Activated T-helper 17 cell treated with anti-CD3 and anti-CD28 coated beads, Interleukin-2, amount 50 U/mL, for 72 hours (primary cell): ENCODE measurements around the gene SUSD1. TPM values are rescaled to one million over a fixed set of nuclear protein-coding genes. Genes with fewer than 3 reads are reported as not detected.
"Not testable (repeated sequence)": the region's sequence is repeated elsewhere in the genome, so short reads cannot be mapped to it uniquely, and the experiment has no call there.

Source experiments
- ATAC-seq: fragments of 150-1000 bp; cut with Tn5 transposase; replicated peaks from 2 replicates; pipeline ENCODE4 v1.10.0; 2021; ENCODE audit warnings: mild to moderate bottlenecking, moderate library complexity
- H3K27ac Mint-ChIP-seq: one replicate; pipeline ENCODE4 v1.8.0; 2022; ENCODE audit warnings: mixed read lengths
- H3K27me3 Mint-ChIP-seq: one replicate; pipeline ENCODE4 v1.8.0; 2022; ENCODE audit warnings: mixed read lengths
- H3K36me3 Mint-ChIP-seq: one replicate; pipeline ENCODE4 v1.8.0; 2022; ENCODE audit warnings: low read depth, mild to moderate bottlenecking, mixed read lengths
- H3K4me1 Mint-ChIP-seq: one replicate; pipeline ENCODE4 v1.8.0; 2022; ENCODE audit warnings: mixed read lengths
- H3K4me3 Mint-ChIP-seq: one replicate; pipeline ENCODE4 v1.8.0; 2022; ENCODE audit warnings: mild to moderate bottlenecking, mixed read lengths
- H3K9me3 Mint-ChIP-seq: one replicate; pipeline ENCODE4 v1.8.0; 2022; ENCODE audit warnings: mixed read lengths
- total RNA-seq, 2 donors: library from RNA; stranded (reverse); gene quantifications; one replicate each; pipeline ENCODE4 v1.2.3, GENCODE V29; 2022

SUSD1 gene
- total RNA-seq, 2 donors from 2014 or later = 1.8 to 6.3 TPM

DNA sequence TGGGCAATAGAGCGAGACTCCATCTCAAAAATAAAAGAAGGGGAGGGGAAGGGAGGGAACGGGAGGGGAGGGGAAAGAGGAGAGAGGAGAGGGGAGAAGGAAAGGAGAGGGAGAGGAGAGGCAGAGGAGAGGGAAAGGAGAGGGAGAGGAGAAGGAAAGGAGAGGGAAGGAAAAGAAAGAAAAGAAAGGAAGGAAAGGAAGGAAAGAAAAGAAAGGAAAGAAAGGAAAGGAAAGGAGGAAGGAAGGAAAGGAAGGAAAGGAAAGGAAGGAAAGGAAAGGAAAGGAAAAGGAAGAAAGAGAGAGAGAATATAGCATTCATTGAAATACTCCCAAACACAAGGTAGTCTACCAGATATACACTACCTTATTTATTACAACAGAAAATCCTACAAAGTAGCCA lies 44.8 kb downstream of the SUSD1 start:
- Mint-ChIP-seq H3K4me1 (no peaks in the 10 kb centered on the region), H3K4me3 (no peak overlapping the region), H3K27me3 (no peaks in the 10 kb centered on the region), H3K9me3 (no peaks in the 10 kb centered on the region), H3K27ac (no peak overlapping the region), H3K36me3 (no peaks in the 10 kb centered on the region)
- ATAC-seq = no peak

DNA sequence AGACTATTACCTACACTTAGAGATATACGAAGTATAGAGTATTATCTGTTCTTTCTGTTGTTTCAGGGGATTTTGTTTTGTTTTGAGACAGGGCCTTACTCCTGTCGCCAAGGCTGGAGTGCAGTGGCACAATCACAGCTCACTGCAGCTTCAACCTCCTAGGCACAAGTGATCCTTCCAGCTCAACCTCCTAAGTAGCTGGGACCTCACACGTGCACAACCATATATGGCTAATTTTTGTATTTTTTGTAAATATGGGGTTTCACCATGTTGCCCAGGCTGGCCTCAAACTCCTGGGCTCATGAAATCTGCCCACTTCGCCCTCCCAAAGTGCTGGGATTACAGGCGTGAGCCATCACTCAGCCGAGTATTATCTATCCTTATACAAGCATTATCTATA lies 45.9 kb downstream of the SUSD1 start:
- no peaks in the 10 kb centered on the region for H3K27me3 Mint-ChIP-seq
- no peaks in the 10 kb centered on the region for H3K36me3 Mint-ChIP-seq
- no peak for ATAC-seq
- peak overlapping the region; percentile 2 for H3K27ac Mint-ChIP-seq
- no peak overlapping the region for H3K4me3 Mint-ChIP-seq
- no peaks in the 10 kb centered on the region for H3K9me3 Mint-ChIP-seq
- H3K4me1 Mint-ChIP-seq = no peaks in the 10 kb centered on the region

DNA sequence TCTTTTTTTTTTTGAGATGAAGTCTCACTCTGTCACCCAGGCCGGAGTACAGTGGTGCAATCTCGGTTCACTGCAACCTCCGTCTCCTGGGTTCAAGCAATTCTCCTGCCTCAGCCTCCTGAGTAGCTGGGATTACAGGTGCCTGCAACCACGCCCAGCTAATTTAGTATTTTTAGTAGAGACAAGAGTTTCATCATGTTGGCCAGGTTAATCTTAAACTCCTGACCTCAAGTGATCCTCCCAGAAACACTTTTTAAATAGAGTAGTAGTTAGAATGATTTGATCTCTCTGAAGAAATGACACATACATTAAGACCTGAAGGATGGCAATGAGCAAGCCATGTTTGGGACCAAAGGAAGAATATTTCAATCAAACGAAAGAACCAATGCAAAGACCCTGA lies 46.7 kb downstream of the SUSD1 start:
- ATAC-seq, H3K9me3 Mint-ChIP-seq: not testable (repeated sequence)

DNA sequence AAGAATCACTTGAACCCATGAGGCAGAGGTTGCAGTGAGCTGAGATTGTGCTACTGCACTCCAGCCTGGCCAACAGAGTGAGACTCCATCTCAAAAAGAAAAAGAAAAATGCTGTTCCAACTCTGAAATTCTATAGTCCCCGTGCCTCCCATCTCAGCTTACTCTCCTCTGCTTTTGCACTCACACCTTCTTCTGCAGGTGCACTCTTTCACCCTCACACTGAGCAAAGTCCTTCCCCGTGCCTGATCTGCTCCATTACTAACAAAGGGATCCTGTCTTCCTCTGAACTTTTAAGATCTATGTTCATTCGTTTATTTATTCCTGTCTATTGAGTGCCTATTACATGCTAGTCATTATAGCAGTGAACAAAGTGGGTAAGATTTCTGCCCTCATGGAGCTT lies 47.8 kb downstream of the SUSD1 start:
- H3K4me1 Mint-ChIP-seq = no peaks in the 10 kb centered on the region
- no peak overlapping the region for H3K27ac Mint-ChIP-seq
- H3K4me3 Mint-ChIP-seq = no peak overlapping the region
- no peaks in the 10 kb centered on the region for H3K27me3 Mint-ChIP-seq
- no peak for ATAC-seq
- H3K36me3 Mint-ChIP-seq = peaks cover 11% of the 10 kb centered on the region
- no peaks in the 10 kb centered on the region for H3K9me3 Mint-ChIP-seq

More for the DNA sequence above, 46.7 kb downstream of the SUSD1 start:
- H3K27me3 Mint-ChIP-seq, H3K4me1 Mint-ChIP-seq, H3K27ac Mint-ChIP-seq, H3K4me3 Mint-ChIP-seq, H3K36me3 Mint-ChIP-seq: not testable (repeated sequence)

DNA sequence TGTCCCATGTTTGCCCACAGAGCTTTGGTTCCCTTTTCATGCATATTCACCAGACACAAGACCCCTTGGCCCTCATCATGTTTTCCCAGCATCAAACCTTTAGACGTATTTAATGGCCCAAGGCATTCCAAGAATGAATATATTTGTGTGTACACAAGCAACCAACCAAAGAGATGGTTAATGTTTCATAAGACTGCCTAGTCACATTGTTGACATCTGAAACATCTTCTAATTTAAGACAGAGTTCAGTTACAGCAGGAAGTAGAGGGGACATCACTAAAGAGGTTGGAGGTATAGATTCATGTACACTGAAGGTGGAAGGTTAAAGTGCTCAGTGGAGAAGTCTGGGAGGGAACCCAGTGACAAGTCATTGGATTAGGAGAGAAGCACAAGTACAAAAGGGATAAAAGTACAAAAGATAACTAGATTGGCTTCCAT lies 49.1 kb downstream of the SUSD1 start:
- no peaks in the 10 kb centered on the region for H3K9me3 Mint-ChIP-seq
- peaks cover 17% of the 10 kb centered on the region for H3K36me3 Mint-ChIP-seq
- H3K4me1 Mint-ChIP-seq = peaks cover 6% of the 10 kb centered on the region
- no peaks in the 10 kb centered on the region for H3K27me3 Mint-ChIP-seq
- no peak for ATAC-seq
- no peak overlapping the region for H3K4me3 Mint-ChIP-seq
- H3K27ac Mint-ChIP-seq = peak overlapping the region; percentile 16

DNA sequence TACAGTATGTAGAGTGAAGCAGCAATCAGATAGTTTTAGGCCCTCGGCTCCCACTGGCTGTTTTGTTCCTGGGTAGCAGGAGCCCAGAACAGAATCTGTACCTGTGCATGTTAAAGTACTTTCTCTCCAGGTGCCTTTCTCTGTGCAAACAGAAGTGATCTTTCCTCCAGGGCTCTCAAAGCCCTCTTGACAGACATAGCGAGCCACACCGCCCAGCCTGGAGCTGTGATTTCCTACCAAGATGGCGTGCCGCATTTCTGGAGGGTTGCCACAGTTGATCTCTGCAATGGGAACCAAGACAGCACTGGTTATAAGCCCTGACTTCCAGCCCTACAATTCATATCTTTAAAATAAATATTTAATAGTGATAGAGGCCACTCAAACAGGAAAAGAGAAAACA lies 50.9 kb downstream of the SUSD1 start:
- H3K36me3 Mint-ChIP-seq = peaks cover 23% of the 10 kb centered on the region
- no peak overlapping the region for H3K4me3 Mint-ChIP-seq
- no peaks in the 10 kb centered on the region for H3K9me3 Mint-ChIP-seq

DNA sequence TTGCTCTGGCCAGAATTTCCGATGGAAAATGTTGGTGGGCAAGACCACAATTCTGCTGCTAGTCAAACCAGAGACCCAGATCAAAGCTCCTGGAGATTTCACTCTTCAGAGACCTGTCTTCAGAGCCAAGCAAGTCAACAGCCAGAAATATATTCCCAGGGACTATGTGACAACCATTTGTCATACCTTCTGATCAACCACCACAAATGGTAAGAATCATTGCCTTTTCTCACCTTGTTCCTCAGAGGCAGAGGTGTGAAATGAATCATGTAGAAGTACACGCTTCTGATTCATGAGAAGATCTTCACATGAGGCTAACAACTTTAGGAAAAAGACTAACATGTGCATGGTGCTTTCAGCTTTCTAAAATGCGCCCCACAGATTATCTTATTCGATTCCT lies 53.5 kb downstream of the SUSD1 start:
- Mint-ChIP-seq H3K9me3 (no peaks in the 10 kb centered on the region), H3K4me1 (peaks cover 13% of the 10 kb centered on the region), H3K27me3 (no peaks in the 10 kb centered on the region), H3K4me3 (no peak overlapping the region), H3K36me3 (peaks cover 23% of the 10 kb centered on the region), H3K27ac (peak overlapping the region; percentile 19)
- peak; percentile 82 for ATAC-seq

More for the DNA sequence above, 50.9 kb downstream of the SUSD1 start:
- ATAC-seq = no peak
- H3K27me3 Mint-ChIP-seq = no peaks in the 10 kb centered on the region
- no peak overlapping the region for H3K27ac Mint-ChIP-seq
- H3K4me1 Mint-ChIP-seq = peaks cover 13% of the 10 kb centered on the region

DNA sequence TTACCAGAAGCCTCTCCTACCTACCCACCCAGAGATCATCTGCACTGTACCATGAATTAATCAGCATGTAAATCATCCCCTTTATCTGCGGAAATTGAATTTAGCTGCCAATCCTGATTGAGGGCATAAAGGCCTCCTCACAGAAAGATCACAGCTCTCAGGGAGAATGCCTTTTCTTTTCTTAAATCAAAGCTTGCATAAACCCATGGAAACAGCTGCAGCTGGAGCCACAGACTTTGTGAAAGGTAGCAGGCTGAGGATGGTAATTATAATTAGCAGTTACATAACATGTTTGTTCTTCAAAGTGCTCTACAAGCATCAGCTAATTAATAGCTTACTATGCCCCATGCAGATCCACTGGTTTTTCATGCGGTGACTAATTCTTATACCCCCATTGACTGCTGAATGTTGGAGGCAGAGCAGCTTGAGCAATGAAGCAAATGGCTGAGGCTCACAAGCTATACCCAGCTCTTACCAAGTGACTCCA lies 54.6 kb downstream of the SUSD1 start:
- no peaks in the 10 kb centered on the region for H3K27me3 Mint-ChIP-seq
- no peak for ATAC-seq
- H3K4me3 Mint-ChIP-seq = no peak overlapping the region
- H3K9me3 Mint-ChIP-seq = no peaks in the 10 kb centered on the region
- peaks cover 13% of the 10 kb centered on the region for H3K4me1 Mint-ChIP-seq
- H3K27ac Mint-ChIP-seq = no peak overlapping the region
- peaks cover 23% of the 10 kb centered on the region for H3K36me3 Mint-ChIP-seq

DNA sequence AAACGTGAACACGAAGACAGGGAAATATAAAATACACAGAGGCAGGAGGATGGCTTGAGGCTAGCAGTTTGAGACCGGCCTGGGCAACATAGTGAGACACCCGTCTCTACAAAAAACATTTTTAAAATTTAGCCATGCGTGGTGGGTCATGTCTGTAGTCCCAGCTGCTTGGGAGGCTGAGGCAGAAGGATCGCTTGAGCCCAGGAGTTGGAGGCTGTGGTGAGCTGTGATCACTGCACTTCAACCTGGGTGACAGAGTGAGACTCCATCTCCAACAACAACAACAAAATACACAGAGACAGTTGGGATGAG lies 55.1 kb downstream of the SUSD1 start:
- Mint-ChIP-seq H3K9me3 (no peaks in the 10 kb centered on the region), H3K27me3 (no peaks in the 10 kb centered on the region), H3K4me1 (peaks cover 13% of the 10 kb centered on the region), H3K27ac (peak overlapping the region; percentile 18), H3K4me3 (no peak overlapping the region), H3K36me3 (peaks cover 23% of the 10 kb centered on the region)
- no peak for ATAC-seq

DNA sequence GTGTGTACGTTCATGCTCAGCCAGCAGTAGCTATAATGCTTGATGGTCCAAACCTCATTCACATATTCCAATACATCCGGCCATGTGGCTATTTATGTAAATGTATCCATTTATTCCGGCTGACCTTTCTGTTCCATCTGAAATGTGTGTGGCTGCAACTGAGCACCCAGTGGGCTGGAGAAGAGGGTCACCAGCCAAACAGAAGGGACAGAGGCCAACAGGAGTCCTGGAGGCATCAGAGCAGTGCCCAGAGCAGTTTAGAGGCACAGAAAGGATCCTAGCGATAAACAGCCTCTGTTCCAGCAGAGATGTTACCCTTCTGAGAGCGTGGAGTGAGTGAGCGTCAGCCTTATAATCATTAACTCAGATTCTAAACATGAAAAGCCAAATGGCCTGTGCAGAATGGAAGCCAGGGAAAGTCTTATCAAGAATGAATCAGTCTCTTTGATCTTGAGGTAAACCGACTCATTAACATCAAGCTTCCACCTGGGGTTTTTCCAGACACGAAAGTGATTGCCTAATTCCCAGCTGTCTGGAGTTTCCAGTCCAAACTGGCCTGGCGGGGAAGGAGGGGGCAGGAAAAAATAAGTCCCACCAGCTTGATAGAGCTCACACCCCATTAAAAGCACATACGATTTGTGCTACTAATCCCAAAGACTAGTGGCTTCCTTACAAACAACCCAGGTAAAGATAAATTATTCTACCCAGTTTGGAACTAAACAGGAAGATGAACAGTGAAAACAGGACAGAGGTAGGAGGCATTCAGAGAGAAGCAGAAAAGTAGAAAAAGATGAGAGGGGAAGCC lies 55.7 kb downstream of the SUSD1 start:
- Mint-ChIP-seq H3K27ac (peak overlapping the region; percentile 18), H3K27me3 (no peaks in the 10 kb centered on the region), H3K4me1 (peaks cover 13% of the 10 kb centered on the region), H3K4me3 (no peak overlapping the region), H3K9me3 (no peaks in the 10 kb centered on the region), H3K36me3 (peaks cover 23% of the 10 kb centered on the region)
- ATAC-seq = no peak

DNA sequence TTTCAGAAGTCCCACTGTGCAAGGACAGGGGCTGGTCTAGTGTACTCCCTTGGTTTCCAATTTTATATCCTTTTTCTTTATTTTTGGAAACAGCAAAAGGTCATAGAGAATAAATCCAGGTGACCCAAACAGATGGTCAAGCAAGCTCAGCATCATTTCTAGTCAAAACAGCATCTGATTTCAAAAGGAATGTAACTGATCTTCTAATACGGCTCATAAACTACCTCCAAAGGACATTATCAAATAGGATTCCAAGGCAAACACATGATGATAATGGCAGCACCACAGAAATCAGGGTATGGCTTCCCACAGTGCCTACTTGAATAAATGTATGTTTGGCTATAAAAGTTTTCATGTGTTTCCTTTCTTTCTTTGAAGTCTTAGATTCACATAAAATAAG lies 57.1 kb downstream of the SUSD1 start:
- Mint-ChIP-seq H3K4me1 (peaks cover 13% of the 10 kb centered on the region), H3K27ac (no peak overlapping the region), H3K27me3 (no peaks in the 10 kb centered on the region), H3K36me3 (peaks cover 18% of the 10 kb centered on the region), H3K4me3 (no peak overlapping the region), H3K9me3 (no peaks in the 10 kb centered on the region)
- no peak for ATAC-seq

DNA sequence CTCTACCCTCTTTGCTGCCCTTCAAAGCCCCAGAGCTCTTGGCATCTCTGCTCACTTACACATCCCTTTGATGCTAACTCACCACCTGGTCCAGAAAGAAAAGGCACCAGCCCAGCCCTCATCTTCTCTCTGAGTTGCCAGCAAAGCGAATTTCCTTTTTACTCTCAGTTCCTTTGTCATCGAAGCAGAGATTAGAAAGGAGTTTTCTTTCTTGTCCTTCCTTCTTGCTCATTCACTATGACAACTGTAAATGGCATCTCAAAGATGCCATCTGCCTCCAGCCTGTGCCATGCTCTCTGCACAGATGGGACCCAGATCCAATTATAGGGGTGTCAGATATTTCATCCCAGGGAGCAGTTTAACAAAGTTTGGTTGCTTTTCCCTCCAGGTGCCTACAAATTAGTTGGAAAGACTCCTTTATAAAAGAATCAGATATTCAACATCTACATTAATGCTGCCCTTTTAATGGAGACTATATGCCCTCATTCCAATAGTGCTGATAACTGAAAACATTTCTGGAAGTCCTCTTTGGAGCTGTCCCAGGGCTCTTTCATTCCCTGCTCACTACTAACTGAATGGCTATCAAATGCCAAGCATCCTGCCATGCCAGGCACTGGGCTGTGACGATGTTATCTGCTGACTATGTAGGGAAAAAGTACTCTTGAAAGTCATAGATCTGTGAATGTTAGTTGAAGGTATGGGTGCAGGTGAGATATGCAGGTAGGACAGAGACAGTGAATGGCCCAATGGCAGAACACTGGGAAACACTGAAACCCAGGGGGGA lies 58.9 kb downstream of the SUSD1 start:
- no peaks in the 10 kb centered on the region for H3K27me3 Mint-ChIP-seq
- H3K9me3 Mint-ChIP-seq = no peaks in the 10 kb centered on the region
- H3K36me3 Mint-ChIP-seq = peaks cover 7% of the 10 kb centered on the region
- ATAC-seq = no peak
- no peak overlapping the region for H3K4me3 Mint-ChIP-seq
- peaks cover 9% of the 10 kb centered on the region for H3K4me1 Mint-ChIP-seq
- no peak overlapping the region for H3K27ac Mint-ChIP-seq

DNA sequence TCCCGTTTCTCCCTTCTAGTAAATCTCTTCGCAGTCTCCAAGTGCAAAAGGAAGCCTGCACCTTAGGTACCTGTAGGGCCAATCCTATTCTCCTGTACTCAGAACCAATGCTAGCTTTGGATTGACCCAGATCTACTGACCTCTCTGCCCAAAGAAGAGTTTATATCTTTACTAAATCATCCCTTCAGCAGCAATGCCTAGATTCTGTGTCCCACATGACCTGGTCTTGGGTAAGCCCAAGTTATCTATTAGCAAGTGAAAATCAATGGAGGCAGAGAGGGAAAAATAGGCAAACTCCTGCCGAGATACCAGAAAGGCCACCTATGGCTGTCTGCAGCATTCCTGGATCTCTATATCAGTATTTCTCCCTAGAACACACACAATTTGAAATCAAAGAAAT lies 60.0 kb downstream of the SUSD1 start:
- Mint-ChIP-seq H3K4me3 (no peak overlapping the region), H3K4me1 (peaks cover 6% of the 10 kb centered on the region), H3K27me3 (no peaks in the 10 kb centered on the region), H3K9me3 (no peaks in the 10 kb centered on the region), H3K36me3 (peaks cover 12% of the 10 kb centered on the region), H3K27ac (no peak overlapping the region)
- no peak for ATAC-seq

DNA sequence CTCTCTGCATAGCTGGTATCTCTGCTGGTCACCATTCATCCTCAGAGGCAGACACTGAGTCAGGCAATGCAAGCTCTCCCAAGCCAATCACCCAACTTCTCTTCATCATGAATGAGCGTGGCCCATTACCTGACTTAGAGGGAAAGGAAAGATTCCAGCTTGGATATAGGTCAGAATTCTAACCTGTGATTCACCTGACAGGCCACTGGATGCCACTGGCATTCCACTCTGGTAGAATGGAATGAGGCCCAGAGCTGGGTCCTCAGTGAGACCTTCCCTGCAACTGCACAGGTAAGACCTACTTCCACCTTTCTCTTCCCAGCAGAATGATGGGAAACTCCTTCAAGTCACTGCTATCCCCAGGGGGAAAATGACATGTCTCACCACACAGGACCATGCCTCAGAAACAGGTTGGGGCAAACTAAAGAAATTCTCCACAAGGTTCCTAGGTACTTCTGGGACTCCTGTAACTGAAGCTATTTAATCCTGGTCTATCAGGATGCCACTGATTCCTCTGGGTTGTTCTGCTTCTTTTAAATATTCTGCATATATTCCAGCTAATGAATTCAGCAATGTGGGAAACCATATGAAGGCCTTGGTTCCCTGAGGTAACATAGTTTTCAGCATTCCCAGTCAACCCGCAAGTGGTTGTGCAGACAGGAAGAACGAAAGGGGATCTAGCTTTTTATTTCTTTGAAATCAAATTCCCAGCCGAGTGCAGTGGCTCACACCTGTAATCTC lies 62.0 kb downstream of the SUSD1 start:
- no peak overlapping the region for H3K4me3 Mint-ChIP-seq
- H3K27ac Mint-ChIP-seq = no peak overlapping the region
- peak; percentile 51 for ATAC-seq

More for the DNA sequence above, 62.0 kb downstream of the SUSD1 start:
- H3K4me1 Mint-ChIP-seq = no peaks in the 10 kb centered on the region
- H3K9me3 Mint-ChIP-seq = no peaks in the 10 kb centered on the region
- H3K36me3 Mint-ChIP-seq = peaks cover 7% of the 10 kb centered on the region
- no peaks in the 10 kb centered on the region for H3K27me3 Mint-ChIP-seq
